Measurements from ENCODE around the gene ACTN3. TPM values are rescaled to one million over a fixed set of nuclear protein-coding genes. Genes with fewer than 3 reads are reported as not detected.

The ACTN3 gene
- total RNA-seq, 2 donors from 2014 or later: not detected

DNA sequence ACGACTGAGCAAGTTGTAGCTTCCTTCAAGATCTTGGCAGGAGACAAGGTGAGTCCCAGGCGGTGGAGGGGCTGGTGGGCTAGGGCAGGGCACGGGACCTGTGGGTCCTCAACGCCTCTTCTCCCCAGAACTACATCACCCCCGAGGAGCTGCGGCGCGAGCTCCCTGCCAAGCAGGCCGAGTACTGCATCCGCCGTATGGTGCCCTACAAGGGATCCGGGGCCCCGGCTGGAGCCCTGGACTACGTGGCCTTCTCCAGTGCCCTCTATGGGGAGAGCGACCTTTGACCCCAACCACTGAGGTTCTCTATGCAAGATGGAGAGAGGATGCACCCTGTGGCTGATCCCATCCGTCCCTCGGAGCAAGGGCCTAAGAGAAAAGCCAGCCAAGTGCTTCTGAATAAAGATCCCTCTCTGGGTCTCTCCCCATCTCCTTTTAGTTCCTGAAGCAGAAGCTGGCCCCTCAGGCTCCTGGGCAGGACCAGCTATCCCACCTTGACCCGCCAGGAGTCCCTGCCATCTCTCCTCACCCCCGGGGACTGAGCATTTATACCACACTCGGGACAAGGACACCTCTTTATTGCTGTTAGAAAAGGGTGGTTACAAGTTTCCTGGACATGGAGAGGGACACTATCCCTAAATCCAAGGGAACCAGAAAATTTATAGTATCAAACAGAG lies 16.3 kb downstream of the ACTN3 start:
- Histone ChIP-seq H3K4me3 (no peak overlapping the region), H3K27ac (no peak overlapping the region), H3K4me1 (replicated peaks) (no peaks in the 10 kb centered on the region), H3K27me3 (replicated peaks; ENCODE audit: insufficient read depth) (no peaks in the 10 kb centered on the region), H3K36me3 (no peaks in the 10 kb centered on the region), H3K9me3 (no peaks in the 10 kb centered on the region)
- intact Hi-C loops (cut with DNase I): no loop called here
- no peak for DNase-seq (ENCODE audit: low spot score)
- WGBS: 89% methylated on average over 19 of the region's 20 CpGs
- TF ChIP-seq POLR2A (IDR thresholded peaks at IDR 0.05): no peak
- TF ChIP-seq, protein P1, sequence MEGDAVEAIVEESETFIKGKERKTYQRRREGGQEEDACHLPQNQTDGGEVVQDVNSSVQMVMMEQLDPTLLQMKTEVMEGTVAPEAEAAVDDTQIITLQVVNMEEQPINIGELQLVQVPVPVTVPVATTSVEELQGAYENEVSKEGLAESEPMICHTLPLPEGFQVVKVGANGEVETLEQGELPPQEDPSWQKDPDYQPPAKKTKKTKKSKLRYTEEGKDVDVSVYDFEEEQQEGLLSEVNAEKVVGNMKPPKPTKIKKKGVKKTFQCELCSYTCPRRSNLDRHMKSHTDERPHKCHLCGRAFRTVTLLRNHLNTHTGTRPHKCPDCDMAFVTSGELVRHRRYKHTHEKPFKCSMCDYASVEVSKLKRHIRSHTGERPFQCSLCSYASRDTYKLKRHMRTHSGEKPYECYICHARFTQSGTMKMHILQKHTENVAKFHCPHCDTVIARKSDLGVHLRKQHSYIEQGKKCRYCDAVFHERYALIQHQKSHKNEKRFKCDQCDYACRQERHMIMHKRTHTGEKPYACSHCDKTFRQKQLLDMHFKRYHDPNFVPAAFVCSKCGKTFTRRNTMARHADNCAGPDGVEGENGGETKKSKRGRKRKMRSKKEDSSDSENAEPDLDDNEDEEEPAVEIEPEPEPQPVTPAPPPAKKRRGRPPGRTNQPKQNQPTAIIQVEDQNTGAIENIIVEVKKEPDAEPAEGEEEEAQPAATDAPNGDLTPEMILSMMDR (IDR thresholded peaks at IDR 0.05): no peak

DNA sequence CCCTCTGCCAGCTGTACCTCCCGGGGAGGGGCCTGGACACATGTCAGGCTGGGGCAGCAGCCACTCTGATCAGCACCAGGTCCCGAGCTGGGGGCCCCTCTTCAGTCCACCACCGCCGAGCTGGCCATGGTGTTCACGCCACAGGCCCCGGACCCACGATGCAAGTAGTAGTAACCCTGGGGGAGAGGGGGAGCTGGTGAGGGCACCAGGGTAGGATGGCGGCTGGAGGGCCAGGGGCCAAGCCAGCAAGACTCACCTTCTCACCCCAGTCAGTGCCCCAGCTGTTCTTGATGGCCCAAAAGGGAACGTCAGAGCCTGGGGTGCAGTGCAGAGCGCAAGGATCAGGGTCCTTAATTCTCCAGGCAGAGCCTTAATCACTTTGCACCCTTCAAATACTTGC lies 17.1 kb downstream of the ACTN3 start:
- WGBS: 90% methylated on average over 10 of the region's 10 CpGs
- intact Hi-C loops (cut with DNase I): no loop called here
- Histone ChIP-seq H3K9me3 (no peaks in the 10 kb centered on the region), H3K27me3 (replicated peaks; ENCODE audit: insufficient read depth) (no peaks in the 10 kb centered on the region), H3K4me1 (replicated peaks) (no peaks in the 10 kb centered on the region), H3K27ac (no peak overlapping the region), H3K36me3 (no peaks in the 10 kb centered on the region), H3K4me3 (no peak overlapping the region)
- TF ChIP-seq, protein P1 (IDR thresholded peaks at IDR 0.05): no peak
- no peak for TF ChIP-seq POLR2AphosphoS5 (IDR thresholded peaks at IDR 0.05)
- no peak for TF ChIP-seq POLR2A (IDR thresholded peaks at IDR 0.05)
- no peak for DNase-seq (ENCODE audit: low spot score)

DNA sequence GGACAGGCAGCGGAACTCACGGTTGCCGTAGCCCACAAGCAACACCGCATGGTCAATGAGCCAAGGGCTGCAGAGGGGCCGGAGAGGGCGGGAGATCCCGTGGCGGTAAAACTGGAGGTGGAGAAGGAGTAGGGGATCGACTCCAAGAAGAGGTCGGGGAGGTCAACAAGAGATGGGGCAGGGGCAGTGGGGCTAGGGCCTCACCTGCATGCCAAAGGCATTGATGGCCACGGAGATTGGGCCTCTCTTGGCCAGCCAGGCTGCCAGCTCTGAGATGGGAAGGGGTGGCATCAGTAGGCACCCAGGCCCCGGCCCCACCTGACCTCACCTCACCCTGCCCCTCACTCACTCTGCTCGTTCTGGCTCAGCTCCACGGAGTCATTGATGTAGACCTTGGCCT lies 17.8 kb downstream of the ACTN3 start:
- H3K4me3 ChIP-seq: no peak overlapping the region
- H3K36me3 ChIP-seq: no peaks in the 10 kb centered on the region
- no peaks in the 10 kb centered on the region for H3K27me3 ChIP-seq (replicated peaks; ENCODE audit: insufficient read depth)
- H3K4me1 ChIP-seq (replicated peaks): no peaks in the 10 kb centered on the region
- no peaks in the 10 kb centered on the region for H3K9me3 ChIP-seq
- DNase-seq (ENCODE audit: low spot score): no peak
- TF ChIP-seq POLR2AphosphoS5 (IDR thresholded peaks at IDR 0.05) (no peak), POLR2A (IDR thresholded peaks at IDR 0.05) (no peak)
- TF ChIP-seq, protein P1 (IDR thresholded peaks at IDR 0.05): no peak
- intact Hi-C loops (cut with DNase I): no loop called here
- WGBS: 89% methylated on average over 14 of the region's 14 CpGs
- no peak overlapping the region for H3K27ac ChIP-seq

DNA sequence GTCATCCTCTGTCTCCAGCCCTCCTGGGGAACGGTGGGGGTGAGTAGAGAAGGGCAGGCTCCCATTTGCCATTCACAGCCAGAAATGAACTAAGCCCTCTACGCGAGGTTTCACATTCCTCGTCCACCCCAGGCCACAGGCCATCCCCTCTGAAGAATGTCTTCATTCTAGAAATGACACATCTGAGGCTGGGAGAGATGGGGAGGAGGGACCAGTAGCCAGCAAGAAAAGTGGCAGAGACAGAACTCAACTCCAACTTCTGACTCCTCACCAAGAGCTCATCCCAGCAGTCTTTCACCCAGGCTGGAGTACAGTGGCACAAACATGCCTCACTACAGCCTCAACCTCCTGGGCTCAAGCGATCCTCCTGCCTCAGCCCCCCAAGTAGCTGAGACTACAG lies 18.3 kb downstream of the ACTN3 start:
- WGBS: 86% methylated on average over 5 of the region's 5 CpGs
- Histone ChIP-seq H3K4me3 (no peak overlapping the region), H3K36me3 (no peaks in the 10 kb centered on the region), H3K27me3 (replicated peaks; ENCODE audit: insufficient read depth) (no peaks in the 10 kb centered on the region), H3K27ac (no peak overlapping the region), H3K4me1 (replicated peaks) (no peaks in the 10 kb centered on the region), H3K9me3 (no peaks in the 10 kb centered on the region)
- DNase-seq (ENCODE audit: low spot score): no peak
- TF ChIP-seq POLR2A (IDR thresholded peaks at IDR 0.05) (no peak), POLR2AphosphoS5 (IDR thresholded peaks at IDR 0.05) (no peak)
- TF ChIP-seq, protein P1 (IDR thresholded peaks at IDR 0.05): no peak
- intact Hi-C loops (cut with DNase I): no loop called here

DNA sequence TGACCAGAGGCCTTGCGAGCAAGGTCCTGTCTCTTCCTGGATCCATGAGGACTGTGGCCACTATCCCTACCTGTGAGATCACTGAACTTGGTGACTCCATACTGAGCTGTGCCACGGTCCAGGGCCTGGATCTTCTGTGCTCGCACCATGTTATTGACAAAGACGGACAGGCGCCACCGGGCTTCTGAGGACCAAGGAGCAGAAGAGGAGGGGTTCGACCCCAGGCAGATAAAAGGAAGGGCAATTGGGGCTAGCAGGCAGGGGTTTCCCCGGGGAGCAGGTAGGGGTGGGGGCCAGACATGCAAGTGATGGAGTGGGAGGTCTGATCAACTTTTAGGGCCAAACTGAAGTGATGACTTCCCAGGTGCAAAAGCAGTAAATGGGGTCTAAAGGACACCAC lies 19.5 kb downstream of the ACTN3 start:
- Histone ChIP-seq H3K27me3 (replicated peaks; ENCODE audit: insufficient read depth) (no peaks in the 10 kb centered on the region), H3K4me3 (no peak overlapping the region), H3K27ac (no peak overlapping the region), H3K36me3 (no peaks in the 10 kb centered on the region), H3K4me1 (replicated peaks) (no peaks in the 10 kb centered on the region), H3K9me3 (no peaks in the 10 kb centered on the region)
- DNase-seq (ENCODE audit: low spot score): no peak
- intact Hi-C loops (cut with DNase I): no loop called here
- 98% methylated on average over 8 of the region's 8 CpGs for WGBS
- TF ChIP-seq POLR2A (IDR thresholded peaks at IDR 0.05) (no peak), POLR2AphosphoS5 (IDR thresholded peaks at IDR 0.05) (no peak)
- TF ChIP-seq, protein P1 (IDR thresholded peaks at IDR 0.05): no peak
